GM12878 (cell line): Measurements from ENCODE around the gene IFI27L2. TPM values are rescaled to one million over a fixed set of nuclear protein-coding genes. Genes with fewer than 3 reads are reported as not detected.

Source experiments
- CEBPB ChIP-seq, 2 experiments: fragments of 150-350 bp in 1 of 2; IDR thresholded peaks; 2 replicates each; pipeline ENCODE4 v1.6.1; 2012 to 2014; ENCODE audit warnings: low read depth in 2 of 2, low read length in 2 of 2, borderline replicate concordance in 1 of 2, inconsistent platforms in 1 of 2
- EP300 ChIP-seq, 2 experiments: fragments of 150-350 bp in 1 of 2; IDR thresholded peaks; 2 replicates each; pipeline ENCODE4 v1.6.1; 2011 to 2012; ENCODE audit warnings: low read depth in 2 of 2, low read length in 2 of 2, borderline replicate concordance in 1 of 2, improper control_type of control experiment in 1 of 2, inconsistent platforms in 1 of 2; ENCODE audit not compliant: control insufficient read depth in 1 of 2
- JUND ChIP-seq: IDR thresholded peaks from 2 replicates; pipeline ENCODE4 v1.6.1; 2012; ENCODE audit warnings: low read depth, mild to moderate bottlenecking, low read length, improper control_type of control experiment, moderate library complexity
- MLLT1 ChIP-seq: fragments of 450-650 bp; IDR thresholded peaks from 2 replicates; pipeline ENCODE4 v1.6.1; 2016; ENCODE audit warnings: mild to moderate bottlenecking
- NFIC ChIP-seq: IDR thresholded peaks from 2 replicates; pipeline ENCODE4 v1.6.1; 2012; ENCODE audit warnings: low read depth, mild to moderate bottlenecking, inconsistent platforms, low read length, moderate library complexity
- polyA plus RNA-seq, 11 experiments: library from polyadenylated mRNA; depleted of rRNA in 4 of 11; unstranded in 6 of 11; stranded (reverse) in 5 of 11; fragments of >200 nt; fragmentation: Nextera tagmentation in 4 of 11; fragmentation: Illumina TruSeq in 1 of 11; extraction: Ambion mirVana in 4 of 11; extraction: Trizol in 1 of 11; gene quantifications; 1 replicate in 1 of 11; 2 replicates in 10 of 11; pipeline versions ENCODE4 v1.2.1 to v1.2.3, GENCODE V29; 2011 to 2016; ENCODE audit warnings: inconsistent platforms in 2 of 11, missing spikeins in 2 of 11, low read depth in 1 of 11
- total RNA-seq, 4 experiments: library from RNA; depleted of rRNA in 3 of 4; stranded (reverse); fragments of >200 nt in 3 of 4; fragmentation: Illumina TruSeq in 1 of 4; extraction: Trizol in 1 of 4; gene quantifications; 2 replicates each; pipeline versions ENCODE4 v1.2.1 to v1.2.3, GENCODE V29; 2013 to 2021

The IFI27L2 gene
- total and polyA plus RNA-seq, 10 of the 15 experiments (the other 5 are each of a cell fraction or from before 2014, with no cell fraction given) = 26.6 to 134 (median 60.3) TPM

- TF ChIP-seq CEBPB (IDR thresholded peaks at IDR 0.05; ENCODE audit: borderline replicate concordance in 1 of 2, low read depth in 2 of 2, low read length in 2 of 2) = no peak
- no peak for TF ChIP-seq NFIC
- TF ChIP-seq JUND = no peak
- TF ChIP-seq EP300 (IDR thresholded peaks at IDR 0.05; ENCODE audit: borderline replicate concordance in 1 of 2, control insufficient read depth in 1 of 2, low read depth in 2 of 2, low read length in 2 of 2) = no peak
- TF ChIP-seq MLLT1 = peak; percentile 94
These were observed 51.6 kb downstream of the IFI27L2 start (continued) for GRCh38 chr14:94077823-94078222.

Other genes with a start within 250 kb of the IFI27L2 start
Only the 7 nearest of the 11 such genes appear.
- gene ASB2, start 153.0 kb downstream of the IFI27L2 start, total RNA-seq (2014; rRNA removed) = 46.4 and 53.5 TPM in 2 replicates
- 21.5 and 26.9 TPM in 2 replicates for gene ASB2, start 153.0 kb downstream of the IFI27L2 start, total RNA-seq (2014; rRNA removed; fragmentation: Illumina TruSeq; extraction: Trizol)
- 40.0 and 40.4 TPM in 2 replicates for gene ASB2, start 153.0 kb downstream of the IFI27L2 start, total RNA-seq (2021)
- gene ASB2, start 153.0 kb downstream of the IFI27L2 start, polyA plus RNA-seq (2011; rRNA removed) = 8.5 and 16.9 TPM in 2 replicates
- 12.3 and 21.9 TPM in 2 replicates for gene ASB2, start 153.0 kb downstream of the IFI27L2 start, polyA plus RNA-seq (2014; fragmentation: Illumina TruSeq; extraction: Trizol)
- gene ASB2, start 153.0 kb downstream of the IFI27L2 start, polyA plus RNA-seq (2014; fragmentation: Nextera tagmentation; extraction: Ambion mirVana) = 1 to 10 TPM; 3.0 to 7.4 TPM
- gene ASB2, start 153.0 kb downstream of the IFI27L2 start, polyA plus RNA-seq (2014; rRNA removed) = 50.0 and 54.5 TPM in 2 replicates
- 10 to 100 TPM; 51.7 to 54.8 TPM for gene ASB2, start 153.0 kb downstream of the IFI27L2 start, polyA plus RNA-seq (2016; fragmentation: Nextera tagmentation; extraction: Ambion mirVana)
- not detected in 2 replicates for gene CCDC197, start 132.3 kb downstream of the IFI27L2 start, total RNA-seq (2014; rRNA removed)
- not detected in 2 replicates for gene CCDC197, start 132.3 kb downstream of the IFI27L2 start, total RNA-seq (2014; rRNA removed; fragmentation: Illumina TruSeq; extraction: Trizol)
- gene CCDC197, start 132.3 kb downstream of the IFI27L2 start, total RNA-seq (2021) = not detected in 2 replicates
- 0.12 and 0.16 TPM in 2 replicates for gene CCDC197, start 132.3 kb downstream of the IFI27L2 start, polyA plus RNA-seq (2011; rRNA removed)
- gene CCDC197, start 132.3 kb downstream of the IFI27L2 start, polyA plus RNA-seq (2014; fragmentation: Illumina TruSeq; extraction: Trizol) = not detected in 2 replicates
- gene CCDC197, start 132.3 kb downstream of the IFI27L2 start, polyA plus RNA-seq (2014; fragmentation: Nextera tagmentation; extraction: Ambion mirVana) = not detected
- gene CCDC197, start 132.3 kb downstream of the IFI27L2 start, polyA plus RNA-seq (2014; rRNA removed) = not detected in 2 replicates
- not detected for gene CCDC197, start 132.3 kb downstream of the IFI27L2 start, polyA plus RNA-seq (2016; fragmentation: Nextera tagmentation; extraction: Ambion mirVana)
- gene OTUB2, start 103.3 kb downstream of the IFI27L2 start, total RNA-seq (2014; rRNA removed) = 0.49 and 0.56 TPM in 2 replicates
- gene OTUB2, start 103.3 kb downstream of the IFI27L2 start, total RNA-seq (2014; rRNA removed; fragmentation: Illumina TruSeq; extraction: Trizol) = 0.40 and 0.46 TPM in 2 replicates
- gene OTUB2, start 103.3 kb downstream of the IFI27L2 start, total RNA-seq (2021) = 0.46 and 0.77 TPM in 2 replicates
- 0.36 and 0.48 TPM in 2 replicates for gene OTUB2, start 103.3 kb downstream of the IFI27L2 start, polyA plus RNA-seq (2011; rRNA removed)
- 0.41 and 0.47 TPM in 2 replicates for gene OTUB2, start 103.3 kb downstream of the IFI27L2 start, polyA plus RNA-seq (2014; fragmentation: Illumina TruSeq; extraction: Trizol)
- under 1 TPM; 0.05 to 0.18 TPM for gene OTUB2, start 103.3 kb downstream of the IFI27L2 start, polyA plus RNA-seq (2014; fragmentation: Nextera tagmentation; extraction: Ambion mirVana)
- 0.26 and 0.49 TPM in 2 replicates for gene OTUB2, start 103.3 kb downstream of the IFI27L2 start, polyA plus RNA-seq (2014; rRNA removed)
- under 1 TPM; 0.25 to 0.82 TPM for gene OTUB2, start 103.3 kb downstream of the IFI27L2 start, polyA plus RNA-seq (2016; fragmentation: Nextera tagmentation; extraction: Ambion mirVana)
- gene DDX24, start 48.4 kb downstream of the IFI27L2 start, total RNA-seq (2014; rRNA removed) = 143 and 161 TPM in 2 replicates
- 159 and 183 TPM in 2 replicates for gene DDX24, start 48.4 kb downstream of the IFI27L2 start, total RNA-seq (2014; rRNA removed; fragmentation: Illumina TruSeq; extraction: Trizol)
- gene DDX24, start 48.4 kb downstream of the IFI27L2 start, total RNA-seq (2021) = 179 and 186 TPM in 2 replicates
- gene DDX24, start 48.4 kb downstream of the IFI27L2 start, polyA plus RNA-seq (2011; rRNA removed) = 216 and 229 TPM in 2 replicates
- 266 and 322 TPM in 2 replicates for gene DDX24, start 48.4 kb downstream of the IFI27L2 start, polyA plus RNA-seq (2014; fragmentation: Illumina TruSeq; extraction: Trizol)
- 100 to 1,000 TPM; 137 to 176 TPM for gene DDX24, start 48.4 kb downstream of the IFI27L2 start, polyA plus RNA-seq (2014; fragmentation: Nextera tagmentation; extraction: Ambion mirVana)
- 142 and 153 TPM in 2 replicates for gene DDX24, start 48.4 kb downstream of the IFI27L2 start, polyA plus RNA-seq (2014; rRNA removed)
- 100 to 1,000 TPM; 208 to 216 TPM for gene DDX24, start 48.4 kb downstream of the IFI27L2 start, polyA plus RNA-seq (2016; fragmentation: Nextera tagmentation; extraction: Ambion mirVana)
- gene IFI27L1, start 48.3 kb downstream of the IFI27L2 start, total RNA-seq (2014; rRNA removed) = 22.0 and 29.9 TPM in 2 replicates
- 22.5 and 28.1 TPM in 2 replicates for gene IFI27L1, start 48.3 kb downstream of the IFI27L2 start, total RNA-seq (2014; rRNA removed; fragmentation: Illumina TruSeq; extraction: Trizol)
- gene IFI27L1, start 48.3 kb downstream of the IFI27L2 start, total RNA-seq (2021) = 34.7 TPM in 2 replicates
- 17.5 and 22.1 TPM in 2 replicates for gene IFI27L1, start 48.3 kb downstream of the IFI27L2 start, polyA plus RNA-seq (2011; rRNA removed)
- 10.1 and 17.4 TPM in 2 replicates for gene IFI27L1, start 48.3 kb downstream of the IFI27L2 start, polyA plus RNA-seq (2014; fragmentation: Illumina TruSeq; extraction: Trizol)
- 10 to 100 TPM; 27.3 to 28.2 TPM for gene IFI27L1, start 48.3 kb downstream of the IFI27L2 start, polyA plus RNA-seq (2014; fragmentation: Nextera tagmentation; extraction: Ambion mirVana)
- gene IFI27L1, start 48.3 kb downstream of the IFI27L2 start, polyA plus RNA-seq (2014; rRNA removed) = 28.0 and 33.0 TPM in 2 replicates
- 10 to 100 TPM; 34.3 to 38.8 TPM for gene IFI27L1, start 48.3 kb downstream of the IFI27L2 start, polyA plus RNA-seq (2016; fragmentation: Nextera tagmentation; extraction: Ambion mirVana)
- 1.6 TPM in 2 replicates for gene IFI27, start 18.9 kb downstream of the IFI27L2 start, total RNA-seq (2014; rRNA removed)
- gene IFI27, start 18.9 kb downstream of the IFI27L2 start, total RNA-seq (2014; rRNA removed; fragmentation: Illumina TruSeq; extraction: Trizol) = 0.97 and 1.4 TPM in 2 replicates
- 2.0 and 2.9 TPM in 2 replicates for gene IFI27, start 18.9 kb downstream of the IFI27L2 start, total RNA-seq (2021)
- 31.3 and 45.5 TPM in 2 replicates for gene IFI27, start 18.9 kb downstream of the IFI27L2 start, polyA plus RNA-seq (2011; rRNA removed)
- 1.1 and 1.5 TPM in 2 replicates for gene IFI27, start 18.9 kb downstream of the IFI27L2 start, polyA plus RNA-seq (2014; fragmentation: Illumina TruSeq; extraction: Trizol)
- gene IFI27, start 18.9 kb downstream of the IFI27L2 start, polyA plus RNA-seq (2014; fragmentation: Nextera tagmentation; extraction: Ambion mirVana) = 1 to 10 TPM; 3.7 to 4.7 TPM
- 1.3 TPM in 2 replicates for gene IFI27, start 18.9 kb downstream of the IFI27L2 start, polyA plus RNA-seq (2014; rRNA removed)
- gene IFI27, start 18.9 kb downstream of the IFI27L2 start, polyA plus RNA-seq (2016; fragmentation: Nextera tagmentation; extraction: Ambion mirVana) = 1 to 10 TPM; 3.8 to 5.2 TPM
- 0.06 and 0.22 TPM in 2 replicates for gene PPP4R4, start 44.7 kb upstream of the IFI27L2 start, total RNA-seq (2014; rRNA removed)
- gene PPP4R4, start 44.7 kb upstream of the IFI27L2 start, total RNA-seq (2014; rRNA removed; fragmentation: Illumina TruSeq; extraction: Trizol) = 0.13 and 0.28 TPM in 2 replicates
- gene PPP4R4, start 44.7 kb upstream of the IFI27L2 start, total RNA-seq (2021) = 0.13 TPM in 1 of 2 replicates, not detected in the other
- 0.10 and 0.13 TPM in 2 replicates for gene PPP4R4, start 44.7 kb upstream of the IFI27L2 start, polyA plus RNA-seq (2011; rRNA removed)
- gene PPP4R4, start 44.7 kb upstream of the IFI27L2 start, polyA plus RNA-seq (2014; fragmentation: Illumina TruSeq; extraction: Trizol) = 0.01 TPM in 1 of 2 replicates, not detected in the other
- under 1 TPM in 1 of 2 experiments, not detected in 1; 0.02 TPM for gene PPP4R4, start 44.7 kb upstream of the IFI27L2 start, polyA plus RNA-seq (2014; fragmentation: Nextera tagmentation; extraction: Ambion mirVana)
- not detected in 2 replicates for gene PPP4R4, start 44.7 kb upstream of the IFI27L2 start, polyA plus RNA-seq (2014; rRNA removed)
- not detected for gene PPP4R4, start 44.7 kb upstream of the IFI27L2 start, polyA plus RNA-seq (2016; fragmentation: Nextera tagmentation; extraction: Ambion mirVana)